GM12891 (cell line): ENCODE results near the gene SYNPO2.

Experiments
- PAX5 ChIP-seq: IDR thresholded peaks from 2 replicates; pipeline ENCODE4 v1.6.1; 2011; ENCODE audit warnings: low read length, moderate library complexity, mild to moderate bottlenecking; ENCODE audit not compliant: insufficient read depth, severe bottlenecking
- POLR2A ChIP-seq: IDR thresholded peaks from 2 replicates; pipeline ENCODE4 v1.6.1; 2011; ENCODE audit warnings: low read depth, low read length, control low read depth
- POLR2AphosphoS5 ChIP-seq: IDR thresholded peaks from 2 replicates; pipeline ENCODE4 v1.6.1; 2011; ENCODE audit warnings: low read depth, low read length, control low read depth
- TAF1 ChIP-seq: IDR thresholded peaks from 2 replicates; pipeline ENCODE4 v1.6.1; 2011; ENCODE audit warnings: low read depth, low read length, control low read depth

- TF ChIP-seq POLR2A (no peak), TAF1 (no peak), POLR2AphosphoS5 (no peak), PAX5 (no peak)
These were observed 76.3 kb downstream of the SYNPO2 start for GRCh38 chr4:118964891-118965411.
